Measurements from ENCODE around the gene INTS15. TPM values are rescaled to one million over a fixed set of nuclear protein-coding genes. Genes with fewer than 3 reads are reported as not detected.

INTS15 gene
- total RNA-seq, 1 experiment from 2014 or later = 29.6 TPM

- peak; percentile 53 to 71 for DNase-seq
- Mint-ChIP-seq H3K9me3 (ENCODE audit: unreplicated experiment) (no peaks in the 10 kb centered on the region), H3K27ac (ENCODE audit: unreplicated experiment) (no peak overlapping the region), H3K36me3 (ENCODE audit: insufficient read depth, unreplicated experiment) (peaks cover 11% of the 10 kb centered on the region), H3K4me1 (ENCODE audit: low read depth, unreplicated experiment) (no peaks in the 10 kb centered on the region), H3K4me3 (ENCODE audit: unreplicated experiment) (peak overlapping the region; percentile 27), H3K27me3 (ENCODE audit: insufficient read depth, unreplicated experiment) (no peaks in the 10 kb centered on the region)
- ChIA-PET POLR2A (no interaction called here), CTCF (no interaction called here)
- Histone ChIP-seq H3K9me3 (no peaks in the 10 kb centered on the region), H3K27me3 (replicated peaks; ENCODE audit: control insufficient read depth, insufficient read depth, low read length) (no peaks in the 10 kb centered on the region), H3K4me1 (peaks cover 16% of the 10 kb centered on the region), H3K4me3 (ENCODE audit: low read depth, low read length) (no peak overlapping the region), H3K36me3 (ENCODE audit: control insufficient read depth, insufficient read depth, low read length) (no peaks in the 10 kb centered on the region)
- no peak for TF ChIP-seq CTCF (IDR thresholded peaks at IDR 0.05; ENCODE audit: insufficient read depth in 1 of 2, low read depth in 1 of 2, low read length in 1 of 2, severe bottlenecking in 1 of 2, unreplicated experiment in 1 of 2)
- intact Hi-C loops (cut with micrococcal nuclease; ENCODE audit: unreplicated experiment) = loop anchor here (10.0 kb wide), 1 partner anchor 321 kb away; no protein-coding TSS in a partner anchor
- no TSS peak for BruUV-seq (replicated peaks)
Measured at GRCh38 chr7:6613706-6614105, 23.9 kb downstream of the INTS15 start.

- CTCF ChIA-PET = interaction anchor here (0.6 kb wide), 1 partner anchor 25 kb away, joined by 3 read pairs; no protein-coding TSS in a partner anchor
Measured at GRCh38 chr7:6614953-6615722, 25.3 kb downstream of the INTS15 start, which contains the start of gene ZNF853. Gene ZNF853, plus strand, starts transcription at chr7:6615610. Its CDS starts 565 bp downstream, at chr7:6616175.

More at GRCh38 chr7:6614953-6615722, 25.3 kb downstream of the INTS15 start, which contains the start of gene ZNF853:
- H3K9me3 ChIP-seq = no peaks in the 10 kb centered on the region
- DNase-seq = peak in 1 of 2 experiments; percentile 62
- no peaks in the 10 kb centered on the region for H3K4me1 Mint-ChIP-seq (ENCODE audit: low read depth, unreplicated experiment)
- peaks cover 16% of the 10 kb centered on the region for H3K4me1 ChIP-seq
- intact Hi-C loops (cut with micrococcal nuclease; ENCODE audit: unreplicated experiment) = loop anchor here (10.0 kb wide), 1 partner anchor 320 kb away; no protein-coding TSS in a partner anchor
- no peaks in the 10 kb centered on the region for H3K27me3 Mint-ChIP-seq (ENCODE audit: insufficient read depth, unreplicated experiment)
- no peaks in the 10 kb centered on the region for H3K9me3 Mint-ChIP-seq (ENCODE audit: unreplicated experiment)
- H3K4me3 Mint-ChIP-seq (ENCODE audit: unreplicated experiment) = peak within 1 kb of the TSS; percentile 76
- H3K27ac Mint-ChIP-seq (ENCODE audit: unreplicated experiment) = no peak within 1 kb of the TSS
- H3K36me3 Mint-ChIP-seq (ENCODE audit: insufficient read depth, unreplicated experiment) = peaks cover 5% of the 10 kb centered on the region
- POLR2A ChIA-PET = no interaction called here
- BruUV-seq (replicated peaks) = no TSS peak
- peak within 1 kb of the TSS; percentile 61 for H3K4me3 ChIP-seq (ENCODE audit: low read depth, low read length)
- TF ChIP-seq CTCF (IDR thresholded peaks at IDR 0.05; ENCODE audit: insufficient read depth in 1 of 2, low read depth in 1 of 2, low read length in 1 of 2, severe bottlenecking in 1 of 2, unreplicated experiment in 1 of 2) = no peak
- H3K36me3 ChIP-seq (ENCODE audit: control insufficient read depth, insufficient read depth, low read length) = no peaks in the 10 kb centered on the region
- H3K27me3 ChIP-seq (replicated peaks; ENCODE audit: control insufficient read depth, insufficient read depth, low read length) = no peaks in the 10 kb centered on the region

Measured in Caco-2 (cell line).